Ishikawa (cell line): ENCODE results near the gene ATP6AP1.

Experiments
- CEBPB ChIP-seq: IDR thresholded peaks from 2 replicates; pipeline ENCODE4 v1.6.1; 2012
- CREB1 ChIP-seq: IDR thresholded peaks from 2 replicates; pipeline ENCODE4 v1.6.1; 2012; ENCODE audit warnings: low read depth
- EGR1 ChIP-seq: IDR thresholded peaks from 2 replicates; pipeline ENCODE4 v1.6.1; 2012
- EP300 ChIP-seq: IDR thresholded peaks from 2 replicates; pipeline ENCODE4 v1.6.1; 2012; ENCODE audit warnings: borderline replicate concordance
- FOXM1 ChIP-seq: IDR thresholded peaks from 2 replicates; pipeline ENCODE4 v1.6.1; 2012; ENCODE audit warnings: low read depth, borderline replicate concordance
- NFIC ChIP-seq: IDR thresholded peaks from 2 replicates; pipeline ENCODE4 v1.6.1; 2012
- RAD21 ChIP-seq: IDR thresholded peaks from 2 replicates; pipeline ENCODE4 v1.6.1; 2012; ENCODE audit warnings: low read depth
- TAF1 ChIP-seq: IDR thresholded peaks from 2 replicates; pipeline ENCODE4 v1.6.1; 2012; ENCODE audit warnings: low read depth, mild to moderate bottlenecking
- TCF12 ChIP-seq: IDR thresholded peaks from 2 replicates; pipeline ENCODE4 v1.6.1; 2012; ENCODE audit warnings: low read depth
- TEAD4 ChIP-seq: IDR thresholded peaks from 2 replicates; pipeline ENCODE4 v1.6.1; 2012
- USF1 ChIP-seq: IDR thresholded peaks from 2 replicates; pipeline ENCODE4 v1.6.1; 2012
- YY1 ChIP-seq: IDR thresholded peaks from 2 replicates; pipeline ENCODE4 v1.6.1; 2012; ENCODE audit warnings: low read depth
- ZBTB7A ChIP-seq: IDR thresholded peaks from 2 replicates; pipeline ENCODE4 v1.6.1; 2012; ENCODE audit warnings: low read depth
- TF ChIP-seq, protein P1 (sequence below): IDR thresholded peaks from 2 replicates; pipeline ENCODE4 v1.6.1; 2012
- TF ChIP-seq, protein P2 (sequence below): IDR thresholded peaks from 2 replicates; pipeline ENCODE4 v1.6.1; 2012; ENCODE audit warnings: low read depth, mild to moderate bottlenecking

ATP6AP1 gene, protein sequence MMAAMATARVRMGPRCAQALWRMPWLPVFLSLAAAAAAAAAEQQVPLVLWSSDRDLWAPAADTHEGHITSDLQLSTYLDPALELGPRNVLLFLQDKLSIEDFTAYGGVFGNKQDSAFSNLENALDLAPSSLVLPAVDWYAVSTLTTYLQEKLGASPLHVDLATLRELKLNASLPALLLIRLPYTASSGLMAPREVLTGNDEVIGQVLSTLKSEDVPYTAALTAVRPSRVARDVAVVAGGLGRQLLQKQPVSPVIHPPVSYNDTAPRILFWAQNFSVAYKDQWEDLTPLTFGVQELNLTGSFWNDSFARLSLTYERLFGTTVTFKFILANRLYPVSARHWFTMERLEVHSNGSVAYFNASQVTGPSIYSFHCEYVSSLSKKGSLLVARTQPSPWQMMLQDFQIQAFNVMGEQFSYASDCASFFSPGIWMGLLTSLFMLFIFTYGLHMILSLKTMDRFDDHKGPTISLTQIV

GRCh38 chrX:154428176-154429171 is at the start of gene ATP6AP1:
ATP6AP1 (plus strand) TSS chrX:154428677; CDS start chrX:154428693, 16 bp downstream.
- TF ChIP-seq EGR1 (0 out of 2 replicates have a peak, but pooled peaks have one; percentile 14), YY1 (peak; percentile 92), EP300 (no peak), CEBPB (no peak), NFIC (no peak), TAF1 (peak; percentile 59; the same call in 1 of the 2 replicates), USF1 (peak; percentile 92)
- TF ChIP-seq, protein P1, sequence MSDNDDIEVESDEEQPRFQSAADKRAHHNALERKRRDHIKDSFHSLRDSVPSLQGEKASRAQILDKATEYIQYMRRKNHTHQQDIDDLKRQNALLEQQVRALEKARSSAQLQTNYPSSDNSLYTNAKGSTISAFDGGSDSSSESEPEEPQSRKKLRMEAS: peak; percentile 51
- TF ChIP-seq, protein P2, sequence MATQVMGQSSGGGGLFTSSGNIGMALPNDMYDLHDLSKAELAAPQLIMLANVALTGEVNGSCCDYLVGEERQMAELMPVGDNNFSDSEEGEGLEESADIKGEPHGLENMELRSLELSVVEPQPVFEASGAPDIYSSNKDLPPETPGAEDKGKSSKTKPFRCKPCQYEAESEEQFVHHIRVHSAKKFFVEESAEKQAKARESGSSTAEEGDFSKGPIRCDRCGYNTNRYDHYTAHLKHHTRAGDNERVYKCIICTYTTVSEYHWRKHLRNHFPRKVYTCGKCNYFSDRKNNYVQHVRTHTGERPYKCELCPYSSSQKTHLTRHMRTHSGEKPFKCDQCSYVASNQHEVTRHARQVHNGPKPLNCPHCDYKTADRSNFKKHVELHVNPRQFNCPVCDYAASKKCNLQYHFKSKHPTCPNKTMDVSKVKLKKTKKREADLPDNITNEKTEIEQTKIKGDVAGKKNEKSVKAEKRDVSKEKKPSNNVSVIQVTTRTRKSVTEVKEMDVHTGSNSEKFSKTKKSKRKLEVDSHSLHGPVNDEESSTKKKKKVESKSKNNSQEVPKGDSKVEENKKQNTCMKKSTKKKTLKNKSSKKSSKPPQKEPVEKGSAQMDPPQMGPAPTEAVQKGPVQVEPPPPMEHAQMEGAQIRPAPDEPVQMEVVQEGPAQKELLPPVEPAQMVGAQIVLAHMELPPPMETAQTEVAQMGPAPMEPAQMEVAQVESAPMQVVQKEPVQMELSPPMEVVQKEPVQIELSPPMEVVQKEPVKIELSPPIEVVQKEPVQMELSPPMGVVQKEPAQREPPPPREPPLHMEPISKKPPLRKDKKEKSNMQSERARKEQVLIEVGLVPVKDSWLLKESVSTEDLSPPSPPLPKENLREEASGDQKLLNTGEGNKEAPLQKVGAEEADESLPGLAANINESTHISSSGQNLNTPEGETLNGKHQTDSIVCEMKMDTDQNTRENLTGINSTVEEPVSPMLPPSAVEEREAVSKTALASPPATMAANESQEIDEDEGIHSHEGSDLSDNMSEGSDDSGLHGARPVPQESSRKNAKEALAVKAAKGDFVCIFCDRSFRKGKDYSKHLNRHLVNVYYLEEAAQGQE: no peak

DNA sequence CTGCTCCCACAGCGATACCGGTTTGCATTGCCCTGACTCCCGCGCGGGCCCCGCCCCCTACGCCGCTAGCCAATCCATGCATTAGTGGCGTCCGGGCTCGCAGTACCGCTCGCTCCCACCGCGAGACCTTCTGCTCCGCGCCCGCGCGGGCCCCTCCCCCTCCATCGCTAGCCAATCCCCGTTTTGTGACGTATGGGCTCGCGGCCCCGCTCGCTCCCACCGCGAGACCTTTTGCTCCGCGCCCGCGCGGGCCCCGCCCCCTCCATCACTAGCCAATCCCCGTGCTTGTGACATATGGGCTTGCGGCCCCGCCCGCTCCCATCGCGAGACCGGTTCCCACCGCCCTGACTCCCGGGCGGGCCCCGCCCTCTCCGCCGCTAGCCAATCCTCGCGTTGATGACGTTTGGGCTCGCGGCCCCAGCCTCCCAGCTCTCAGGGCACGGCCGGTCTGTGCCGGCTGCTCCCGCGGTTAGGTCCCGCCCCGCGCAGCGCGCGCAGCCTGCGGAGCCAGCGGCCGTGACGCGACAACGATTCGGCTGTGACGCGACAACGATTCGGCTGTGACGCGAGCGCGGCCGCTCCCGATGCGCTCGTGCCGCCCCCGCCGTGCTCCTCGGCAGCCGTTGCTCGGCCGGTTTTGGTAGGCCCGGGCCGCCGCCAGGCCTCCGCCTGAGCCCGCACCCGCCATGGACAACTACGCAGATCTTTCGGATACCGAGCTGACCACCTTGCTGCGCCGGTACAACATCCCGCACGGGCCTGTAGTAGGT is 49.5 kb upstream of the ATP6AP1 start, which contains the start of gene EMD:
Gene EMD, plus strand, starts transcription at position 497 of the 770 bp plus-strand sequence. Its CDS starts 190 bp downstream, at position 687.
- TF ChIP-seq TEAD4: no peak
- 0 out of 2 replicates have a peak, but pooled peaks have one; percentile 39 for TF ChIP-seq EGR1
- TF ChIP-seq CREB1: peak; percentile 95
- peak; percentile 53 for TF ChIP-seq TAF1
- TF ChIP-seq, protein P2: no peak
- TF ChIP-seq, protein P1: no peak
- TF ChIP-seq TCF12: 0 out of 2 replicates have a peak, but pooled peaks have one; percentile 15
- TF ChIP-seq EP300: no peak
- no peak for TF ChIP-seq YY1

DNA sequence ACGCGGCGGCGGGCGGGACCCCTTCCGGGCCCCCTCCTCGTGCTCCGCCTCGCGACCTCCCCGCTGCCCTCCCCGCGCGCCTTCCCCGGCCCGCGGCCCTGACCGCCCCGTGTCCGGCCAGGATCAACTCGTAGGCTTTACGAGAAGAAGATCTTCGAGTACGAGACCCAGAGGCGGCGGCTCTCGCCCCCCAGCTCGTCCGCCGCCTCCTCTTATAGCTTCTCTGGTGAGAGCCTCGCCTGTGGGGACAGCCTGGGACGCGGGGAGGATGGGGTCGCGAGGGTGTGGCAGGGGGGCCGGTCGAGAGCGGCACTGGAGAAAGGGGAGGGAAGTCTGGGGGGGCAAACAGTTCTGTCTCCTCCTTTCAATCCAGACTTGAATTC is 48.9 kb upstream of the ATP6AP1 start:
- TF ChIP-seq EGR1 (no peak), TEAD4 (no peak), TAF1 (no peak), ZBTB7A (no peak), FOXM1 (no peak), RAD21 (no peak), NFIC (no peak), EP300 (no peak), YY1 (no peak), TCF12 (no peak), CEBPB (no peak), CREB1 (no peak), USF1 (no peak)
- TF ChIP-seq, protein P2: no peak
- TF ChIP-seq, protein P1: no peak
